GM18873 (cell line): ENCODE data around the gene VPS52.
"Not testable (repeated sequence)": the region's sequence is repeated elsewhere in the genome, so short reads cannot be mapped to it uniquely, and the experiment has no call there.

ENCODE experiments used
- ATAC-seq: cut with Tn5 transposase; IDR thresholded peaks from one replicate; pipeline ENCODE4 v1.9.1; 2021; ENCODE audit warnings: mild to moderate bottlenecking, moderate library complexity, moderate number of reproducible peaks; ENCODE audit not compliant: unreplicated experiment, low FRiP score

VPS52 gene

DNA sequence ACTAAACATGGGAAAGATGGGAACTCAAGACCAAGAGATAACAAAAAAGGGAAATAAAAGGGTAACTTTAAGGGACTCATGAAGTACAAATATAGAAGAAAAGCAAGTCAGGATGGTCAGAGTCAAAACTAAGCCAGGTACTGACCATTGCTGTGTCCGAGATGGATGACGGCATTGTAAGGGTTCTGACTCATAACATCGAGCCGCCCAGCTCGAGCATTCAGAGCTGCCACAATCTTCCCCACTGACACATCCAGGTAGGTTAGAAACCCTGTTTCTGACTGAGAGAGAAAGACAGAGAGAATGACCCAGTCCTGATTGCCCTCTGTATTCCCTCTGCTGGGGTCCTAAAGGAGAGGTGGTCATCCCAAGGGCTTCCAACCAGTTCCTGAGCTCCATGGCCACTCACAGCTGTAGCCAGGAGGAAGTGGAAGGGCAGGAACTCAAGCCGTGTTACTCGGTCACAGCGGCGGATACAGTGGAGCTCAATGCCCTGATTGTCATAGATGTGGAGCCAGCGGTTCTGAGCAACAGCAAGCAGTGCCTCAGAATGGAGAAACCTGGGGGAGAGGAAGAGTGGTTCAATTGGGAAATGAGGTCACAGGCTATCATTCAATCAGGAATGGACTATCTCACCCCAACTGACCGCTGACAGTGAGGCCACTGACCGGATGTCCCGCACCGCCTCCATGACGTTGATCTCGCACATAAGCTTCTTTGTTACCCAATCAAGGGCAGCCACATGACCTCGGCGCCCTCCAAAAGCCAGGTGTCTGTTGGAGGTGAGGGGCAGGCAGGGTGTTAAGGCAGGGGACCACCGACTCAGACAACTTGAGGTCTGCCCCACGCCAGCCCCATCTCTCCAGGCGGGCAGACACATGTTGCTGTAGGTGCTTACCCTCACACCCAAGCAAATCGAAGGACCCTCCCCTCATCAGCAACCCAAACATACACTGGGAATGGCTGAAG lies 15.6 kb upstream of the VPS52 start:
- ATAC-seq, result no peak

DNA sequence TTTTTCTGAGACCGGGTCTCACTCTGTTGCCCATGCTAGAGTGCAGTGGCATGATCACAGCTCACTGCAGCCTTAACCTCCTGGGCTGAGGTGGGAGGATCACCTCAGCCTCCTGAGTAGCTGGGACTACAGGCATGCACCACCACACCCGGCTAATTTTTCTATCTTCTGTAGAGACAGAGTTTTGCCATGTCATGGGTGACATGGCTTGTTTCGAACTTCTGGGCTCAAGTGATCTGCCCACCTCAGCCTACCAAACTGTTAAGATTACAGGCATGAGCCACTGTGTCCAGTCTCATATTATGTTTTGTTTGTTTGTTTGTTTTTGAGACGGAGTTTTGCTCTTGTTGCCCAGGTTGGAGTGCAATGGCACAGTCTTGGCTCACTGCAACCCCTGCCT lies 13.5 kb upstream of the VPS52 start:
- not testable (repeated sequence) for ATAC-seq

DNA sequence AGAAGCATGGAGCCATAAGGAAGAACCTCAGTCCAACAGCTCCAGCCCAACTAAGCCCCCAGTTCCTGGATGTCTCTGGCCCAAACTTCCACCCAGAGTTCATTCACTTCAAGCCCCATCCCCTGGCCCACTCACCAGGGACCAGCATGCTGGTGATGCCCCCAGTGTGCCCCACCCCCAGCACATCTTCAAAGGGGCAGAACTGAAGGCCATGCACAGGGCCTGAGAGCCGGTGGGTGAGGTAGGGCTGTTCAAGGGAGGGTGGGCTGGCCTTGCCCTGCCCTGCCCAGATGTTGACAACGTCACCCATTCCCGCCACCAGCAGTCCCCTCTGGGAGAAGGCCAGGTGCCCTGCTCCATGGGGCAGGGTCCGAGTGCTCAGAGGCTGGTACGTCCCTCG lies 8.9 kb upstream of the VPS52 start:
- no peak for ATAC-seq

- no peak for ATAC-seq
These were observed 8.4 kb upstream of the VPS52 start for GRCh38 chr6:33279971-33280511.

DNA sequence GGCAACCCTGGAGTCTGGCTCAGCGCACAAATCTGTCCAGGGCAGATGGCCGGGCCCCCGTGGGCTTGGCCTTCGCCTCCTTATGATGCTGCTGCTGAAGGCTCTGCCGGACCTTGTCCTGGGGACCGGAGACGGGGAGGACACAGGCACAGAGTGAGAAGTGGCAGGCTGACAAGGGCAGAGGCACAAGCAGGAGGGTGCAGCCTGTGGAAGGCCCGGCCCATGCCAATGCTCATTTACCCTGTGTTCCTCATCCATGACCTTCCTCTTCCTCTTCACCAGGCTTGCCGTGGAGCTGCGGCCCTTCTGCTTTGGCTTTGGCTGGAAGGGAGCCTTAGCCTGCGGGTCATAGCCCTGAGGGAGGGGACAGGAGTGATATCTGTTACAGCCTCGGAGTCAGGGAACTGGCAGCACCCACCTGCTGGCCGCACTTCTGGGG lies 7.6 kb upstream of the VPS52 start:
- no peak for ATAC-seq

DNA sequence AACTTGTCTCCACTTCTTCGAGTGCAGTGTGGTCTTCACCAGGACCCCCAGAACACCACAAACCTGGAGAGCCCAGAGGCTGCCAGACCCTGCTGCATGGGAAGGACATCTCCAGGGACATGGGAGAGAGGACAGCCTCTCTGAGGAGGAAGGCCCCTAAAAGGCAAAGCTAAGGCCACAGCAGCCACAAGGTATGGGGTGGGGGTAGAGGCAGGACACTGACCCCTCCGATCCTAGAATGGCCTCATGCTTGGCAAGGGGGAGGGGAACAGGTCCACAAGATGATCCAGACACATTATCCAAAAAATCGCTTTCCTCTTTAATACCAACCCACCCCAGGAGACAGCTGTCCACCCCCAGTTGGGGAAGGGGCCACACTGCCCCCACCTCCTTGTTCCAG lies 7.1 kb upstream of the VPS52 start:
- no peak for ATAC-seq

DNA sequence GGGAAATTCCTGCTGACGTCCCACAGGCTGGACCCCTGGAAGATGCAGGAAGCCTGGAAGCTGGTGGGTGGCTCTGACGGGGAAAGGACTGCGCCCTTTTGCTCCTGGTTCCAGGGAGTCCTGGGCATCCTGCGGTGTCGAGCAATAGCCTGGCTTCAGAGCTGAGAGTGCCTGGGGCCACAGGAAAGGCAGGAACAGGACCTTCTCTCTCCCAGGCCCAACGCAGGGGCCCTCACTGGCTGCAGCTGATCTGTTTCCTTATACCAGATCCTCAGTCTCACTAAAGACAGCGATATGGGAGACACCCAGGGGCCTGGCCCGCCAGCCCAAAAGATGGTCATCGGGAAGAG lies 6.7 kb upstream of the VPS52 start:
- no peak for ATAC-seq

DNA sequence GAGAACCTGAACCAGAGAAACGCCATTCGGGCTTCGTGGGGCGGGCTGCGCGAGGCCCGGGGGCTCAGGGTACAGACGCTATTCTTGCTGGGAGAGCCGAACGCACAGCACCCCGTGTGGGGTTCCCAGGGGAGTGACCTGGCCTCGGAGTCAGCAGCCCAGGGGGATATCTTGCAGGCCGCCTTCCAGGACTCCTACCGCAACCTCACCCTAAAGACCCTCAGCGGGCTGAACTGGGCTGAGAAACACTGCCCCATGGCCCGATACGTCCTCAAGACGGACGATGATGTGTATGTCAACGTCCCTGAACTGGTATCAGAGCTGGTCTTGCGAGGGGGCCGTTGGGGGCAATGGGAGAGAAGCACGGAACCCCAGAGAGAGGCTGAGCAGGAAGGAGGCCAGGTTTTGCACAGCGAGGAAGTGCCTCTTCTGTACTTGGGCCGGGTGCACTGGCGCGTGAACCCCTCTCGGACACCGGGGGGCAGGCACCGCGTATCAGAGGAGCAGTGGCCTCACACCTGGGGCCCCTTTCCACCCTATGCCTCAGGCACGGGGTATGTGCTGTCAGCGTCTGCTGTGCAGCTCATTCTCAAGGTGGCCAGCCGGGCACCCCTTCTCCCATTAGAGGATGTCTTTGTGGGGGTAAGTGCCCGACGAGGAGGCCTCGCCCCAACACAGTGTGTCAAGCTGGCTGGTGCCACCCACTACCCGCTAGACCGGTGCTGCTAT lies 6.2 kb upstream of the VPS52 start:
- no peak for ATAC-seq

DNA sequence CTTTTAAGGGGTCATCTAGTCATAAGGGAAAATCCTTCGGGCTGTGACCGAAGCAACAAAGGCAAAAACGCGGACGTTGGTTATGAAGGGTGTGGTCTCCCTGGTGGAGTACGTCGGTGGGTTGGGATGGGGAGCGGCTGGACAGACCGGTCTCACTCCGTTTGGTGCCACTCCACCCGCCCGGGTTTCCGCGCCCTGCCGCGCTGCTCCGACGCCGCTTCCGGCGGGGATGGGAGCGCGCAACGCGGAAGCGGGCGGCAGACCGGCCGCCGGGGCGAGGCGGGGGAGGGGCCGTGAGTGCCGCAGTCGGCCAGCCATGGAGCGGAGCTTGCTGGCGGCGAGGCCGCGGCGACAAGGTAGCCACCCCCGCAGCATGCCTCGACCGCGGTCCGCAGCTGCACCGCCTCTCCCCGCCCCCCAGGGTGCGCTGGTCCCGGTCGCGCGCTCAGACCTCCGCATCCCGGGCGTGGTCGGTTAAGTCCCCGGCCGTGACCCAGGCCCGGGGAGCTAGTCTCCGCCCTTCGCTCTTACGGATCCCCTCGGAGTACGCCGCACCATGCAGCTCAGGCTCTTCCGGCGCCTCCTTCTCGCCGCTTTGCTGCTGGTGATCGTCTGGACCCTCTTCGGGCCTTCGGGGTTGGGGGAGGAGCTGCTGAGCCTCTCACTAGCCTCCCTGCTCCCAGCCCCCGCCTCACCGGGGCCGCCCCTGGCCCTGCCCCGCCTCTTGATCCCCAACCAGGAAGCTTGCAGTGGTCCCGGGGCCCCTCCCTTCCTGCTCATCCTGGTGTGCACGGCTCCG lies 5.4 kb upstream of the VPS52 start, which contains the start of gene B3GALT4:
Gene B3GALT4, plus strand, starts transcription at position 260 of the 799 bp plus-strand sequence. Its CDS starts 297 bp downstream, at position 557.
- peak; percentile 36 for ATAC-seq

DNA sequence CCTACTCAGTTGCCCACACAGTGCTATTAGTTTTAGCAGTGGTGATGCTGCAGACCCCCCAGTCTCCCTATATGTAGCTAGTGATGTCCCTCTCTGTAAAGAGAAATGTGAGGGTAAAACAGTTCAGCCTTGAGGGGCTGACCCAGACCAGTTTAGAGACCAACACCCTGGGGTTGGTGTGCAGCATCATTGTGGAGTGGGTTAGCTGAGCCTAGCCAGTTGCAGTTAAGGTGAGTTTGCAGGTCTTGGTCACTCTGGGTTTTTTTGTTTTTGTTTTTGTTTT lies 4.8 kb upstream of the VPS52 start:
- no peak for ATAC-seq

DNA sequence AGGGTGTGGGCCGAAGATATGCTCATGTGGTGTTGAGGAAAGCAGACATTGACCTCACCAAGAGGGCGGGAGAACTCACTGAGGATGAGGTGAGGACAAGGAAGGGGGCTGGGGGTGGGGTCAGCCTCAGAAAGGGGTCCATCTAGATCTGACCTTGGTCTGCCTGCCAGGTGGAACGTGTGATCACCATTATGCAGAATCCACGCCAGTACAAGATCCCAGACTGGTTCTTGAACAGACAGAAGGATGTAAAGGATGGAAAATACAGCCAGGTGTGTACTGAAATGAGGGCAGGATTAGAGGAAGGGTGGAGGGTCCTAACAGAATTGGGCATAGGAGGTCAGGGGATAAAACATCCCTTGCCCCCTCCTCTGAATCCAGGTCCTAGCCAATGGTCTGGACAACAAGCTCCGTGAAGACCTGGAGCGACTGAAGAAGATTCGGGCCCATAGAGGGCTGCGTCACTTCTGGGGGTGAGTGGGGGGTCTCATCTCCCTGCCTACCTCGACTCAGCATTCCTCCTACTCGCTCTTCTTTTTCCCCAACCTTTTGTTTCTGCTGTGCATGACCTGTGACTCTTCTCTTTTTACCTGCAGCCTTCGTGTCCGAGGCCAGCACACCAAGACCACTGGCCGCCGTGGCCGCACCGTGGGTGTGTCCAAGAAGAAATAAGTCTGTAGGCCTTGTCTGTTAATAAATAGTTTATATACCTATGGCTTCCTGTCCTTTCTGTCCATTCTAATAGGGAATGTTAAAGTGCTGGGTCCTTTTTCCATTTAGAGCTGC lies 4.3 kb upstream of the VPS52 start:
- not testable (repeated sequence) for ATAC-seq

DNA sequence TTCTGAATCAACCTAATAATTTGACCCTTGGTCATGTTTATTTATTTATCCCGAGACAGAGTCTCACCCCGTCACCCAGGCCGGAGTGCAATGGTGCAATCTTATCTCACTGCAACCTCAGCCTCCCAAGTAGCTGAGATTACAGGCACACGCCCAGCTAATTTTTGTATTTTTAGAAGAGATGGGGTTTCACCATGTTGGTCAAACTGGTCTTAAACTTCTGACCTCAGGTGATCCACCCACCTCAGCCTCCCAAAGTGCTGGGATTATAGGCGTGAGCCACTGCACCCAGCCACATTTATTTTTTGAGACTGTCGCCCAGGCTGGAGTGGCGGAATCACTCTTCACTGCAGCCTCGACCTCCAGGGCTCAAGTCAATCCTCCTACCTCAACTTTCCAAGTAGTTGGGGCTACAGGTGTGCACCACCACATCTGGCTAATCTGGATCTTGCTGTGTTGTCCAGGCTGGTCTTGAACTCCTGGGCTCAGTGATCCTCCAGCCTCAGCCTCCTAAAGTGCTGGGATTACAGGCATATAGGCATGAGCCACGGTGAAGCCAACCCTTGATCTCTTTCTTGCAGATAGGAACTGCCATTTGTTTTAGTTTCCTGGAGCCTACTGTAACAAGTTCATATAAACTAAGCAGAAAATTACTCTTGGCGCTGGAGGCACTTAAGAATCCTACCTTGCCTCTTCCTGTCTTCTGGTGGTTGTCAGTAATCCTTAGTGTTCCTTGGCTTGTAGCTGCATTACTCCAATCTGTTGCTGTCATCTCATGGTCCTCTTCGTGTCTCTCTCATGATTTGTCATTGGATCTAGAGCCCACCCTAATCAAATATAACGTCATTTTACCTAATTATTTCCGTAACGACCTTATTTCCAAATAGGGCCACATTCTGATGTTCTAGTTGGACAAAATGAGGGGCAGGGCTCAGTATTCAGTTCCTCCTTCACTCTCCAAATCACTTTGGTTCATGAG lies 2.5 kb upstream of the VPS52 start:
- ATAC-seq, result no peak

DNA sequence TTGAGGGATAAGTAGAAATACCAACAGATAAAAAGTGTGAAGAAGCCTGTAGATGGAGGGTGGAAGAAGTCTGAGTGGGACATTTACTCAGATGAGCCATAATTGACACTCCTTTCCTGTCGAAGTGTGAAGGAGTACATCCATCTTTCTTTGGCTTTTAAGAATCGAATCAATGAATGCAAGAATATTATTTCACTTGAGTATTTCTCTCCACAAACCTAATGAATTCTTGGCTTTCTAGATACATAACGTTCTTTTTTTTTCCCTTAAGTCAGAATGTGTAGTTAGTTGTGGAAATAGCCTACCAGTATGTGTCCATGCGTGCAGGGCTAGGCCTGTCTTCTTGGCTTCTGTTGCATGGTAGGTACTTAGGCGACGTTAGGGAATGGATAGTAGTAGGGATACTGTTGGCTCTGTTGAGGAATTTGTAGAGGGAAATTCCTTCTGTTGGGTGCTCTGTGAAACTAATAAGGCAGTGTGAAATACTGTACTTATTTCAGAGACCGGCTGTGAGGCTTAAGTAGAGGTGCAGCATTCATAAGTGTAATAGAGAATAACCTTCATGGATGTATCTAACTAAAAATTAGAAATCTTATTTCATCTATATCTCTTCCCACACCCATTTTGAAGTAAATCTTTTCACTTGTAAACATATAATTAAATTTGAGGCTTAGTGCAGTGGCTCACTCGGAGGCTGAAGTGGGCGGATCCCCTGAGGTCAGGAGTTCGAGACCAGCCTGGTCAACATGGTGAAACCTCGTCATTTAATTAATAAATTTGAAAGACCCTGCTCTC lies 1.6 kb upstream of the VPS52 start:
- no peak for ATAC-seq

DNA sequence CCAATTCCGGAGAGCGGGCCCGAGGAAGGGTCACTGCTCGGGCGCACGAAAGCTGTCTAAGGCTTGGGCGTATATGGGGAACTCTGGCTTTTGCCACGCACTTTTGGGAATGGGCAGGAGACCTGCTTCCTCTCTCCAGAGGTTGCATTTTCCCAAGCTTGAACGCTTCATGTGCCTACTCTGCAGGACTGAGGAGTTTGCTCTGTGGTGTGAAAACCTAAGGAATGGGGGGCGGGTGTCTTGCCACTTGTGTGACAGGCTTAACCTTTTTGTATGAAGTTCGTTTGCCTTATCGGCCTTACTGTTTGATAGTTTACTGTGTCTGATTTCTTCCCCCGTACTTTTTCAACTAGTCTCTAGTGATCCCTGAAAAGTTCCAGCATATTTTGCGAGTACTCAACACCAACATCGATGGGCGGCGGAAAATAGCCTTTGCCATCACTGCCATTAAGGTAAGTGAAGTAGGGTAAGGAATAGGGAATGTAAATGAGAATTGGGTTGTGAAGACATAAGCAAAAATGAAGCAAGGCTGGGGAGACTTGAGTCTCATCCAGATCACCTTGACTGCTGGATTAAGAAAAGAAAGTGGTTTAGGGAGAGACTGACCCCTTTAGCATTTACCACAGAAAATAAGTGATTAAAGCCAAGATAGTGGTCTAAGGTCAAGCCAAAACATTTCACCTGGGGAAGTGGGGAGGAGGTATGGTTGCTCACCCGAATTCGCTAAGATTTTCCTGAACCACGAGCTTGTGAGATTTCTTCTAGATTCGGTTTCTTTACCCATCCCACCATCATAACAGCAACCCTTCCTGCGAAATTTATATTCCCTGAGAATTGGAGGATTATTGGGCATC lies 826 bp upstream of the VPS52 start:
- ATAC-seq, result no peak

GRCh38 chr6:33271117-33271467 lies 584 bp downstream of the VPS52 start:
- no peak for ATAC-seq

- no peak for ATAC-seq
These were observed 7.7 kb downstream of the VPS52 start for GRCh38 chr6:33264015-33264414.

DNA sequence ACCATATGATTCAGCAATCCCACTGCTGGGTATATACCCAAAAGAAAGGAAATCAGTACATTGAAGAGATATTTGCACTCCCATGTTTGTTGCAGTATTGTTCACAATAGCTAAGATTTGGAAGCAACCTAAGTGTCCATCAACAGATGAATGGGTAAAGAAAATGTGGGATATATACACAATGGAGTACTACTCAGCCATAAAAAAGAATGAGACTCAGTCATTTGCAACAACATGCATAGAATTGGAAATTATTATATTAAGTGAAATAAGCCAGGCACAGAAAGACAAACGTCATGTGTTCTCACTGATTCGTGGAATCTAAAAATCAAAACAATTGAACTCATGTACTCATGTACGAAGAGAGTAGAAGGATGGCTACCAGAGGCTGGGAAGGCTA lies 9.2 kb downstream of the VPS52 start:
- not testable (repeated sequence) for ATAC-seq
